C4-2B (cell line): ENCODE data around the gene NRG2.

Experiments used
- CTCF ChIP-seq: fragments of 450-650 bp; conservative IDR thresholded peaks from 2 replicates; pipeline ENCODE4 v1.5.1; 2017; ENCODE audit warnings: mild to moderate bottlenecking
- ZFX ChIP-seq: fragments of 450-650 bp; IDR thresholded peaks from 2 replicates; pipeline ENCODE4 v1.6.1; 2017

GRCh38 chr5:139838381-139839197, 204.5 kb downstream of the NRG2 start:
- TF ChIP-seq CTCF (no peak), ZFX (no peak)
